Heart left ventricle (tissue), 13 donors: Measurements from ENCODE around the gene LPP.

Experiments used
- POLR2A ChIP-seq, 2 donors: fragments of 450-650 bp; IDR thresholded peaks; one replicate each; pipeline ENCODE4 v1.6.1; 2017; ENCODE audit warnings: antibody characterized with exemption in 2 of 2, mild to moderate bottlenecking in 2 of 2, moderate library complexity in 2 of 2
- TF ChIP-seq, protein P1 (sequence below), 12 donors: fragments of 200-600 bp; sonication (generic) in 4 of 12; IDR thresholded peaks; one replicate each; pipeline versions ENCODE4 v1.5.0 to v1.8.0; 2018 to 2022; ENCODE audit warnings: antibody characterized with exemption in 12 of 12, mild to moderate bottlenecking in 5 of 12
- donor health status: ischemic (EF 13 %, LVEDD 7.1; RV severe dilation, severe dysfunction).
- donor health status: DM: no; HTN: yes; CAD: no.
- donor health status: DM: no; HTN: no; CAD: no.
- donor health status: ischemic (EF 25% LVEDD 6.9; RV normal size, moderate dysfunction).
- donor health status: ischemic (EF 25% LVEDD 5.7; RV mildly dilated, moderate dysfunction).
- donor health status: ischemic (EF 35%, LVEDD 5.7; RV mildly dilated, moderate dysfunction).
- donor health status: nonischemic (EF 11% LVEDD 7.7; RV severe dilation, severe dysfunction).
- donor health status: DM: yes; HTN: yes; CAD: no.
- donor health status: PGD.
- donor health status: ischemic (EF 29% LVEDD 5.4; RV normal size, mild dysfunction).
- donor health status: nonischemic (EF 23%, LVEDD 6.1; RV moderate dilation, normal function).

DNA sequence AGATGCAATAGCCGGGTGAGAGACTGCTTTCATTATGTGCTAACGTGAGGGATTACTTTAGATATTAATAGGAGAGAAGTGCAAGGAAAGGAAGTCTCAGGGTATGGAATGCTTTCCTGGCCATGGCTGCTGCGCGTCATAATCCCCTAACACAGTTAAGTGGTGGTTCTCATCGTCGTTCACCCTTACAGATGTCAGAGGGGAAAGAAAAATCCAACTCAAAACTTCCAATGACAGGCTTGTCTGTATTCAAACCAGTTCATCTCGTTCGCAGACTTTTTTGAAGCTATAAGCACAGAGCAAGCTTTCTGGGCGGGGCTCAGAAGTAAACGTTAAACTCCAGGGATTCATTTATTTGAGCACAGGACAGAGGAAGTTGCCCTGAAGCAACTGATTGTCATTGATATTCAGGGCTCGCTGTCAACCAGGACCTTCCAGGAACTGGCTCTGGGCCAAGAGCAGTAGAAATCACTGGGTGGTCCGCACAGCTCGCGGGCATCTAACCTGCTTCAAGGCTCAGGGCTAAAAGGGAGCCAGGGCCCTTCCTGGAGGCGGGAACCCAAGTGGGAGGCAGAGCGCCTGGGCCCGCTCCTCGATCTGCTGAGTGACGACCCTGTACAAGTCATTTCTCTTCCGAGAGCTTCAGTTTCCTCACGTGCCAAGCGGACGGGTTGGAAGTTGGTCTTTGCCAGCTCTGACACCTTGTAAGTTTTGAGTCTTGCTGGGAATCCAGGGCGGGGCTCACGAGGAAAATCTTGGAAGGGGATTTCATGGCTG, 1.1 kb upstream of the LPP start:
- TF ChIP-seq POLR2A (IDR thresholded peaks at IDR 0.05): no peak
- TF ChIP-seq, protein P1, sequence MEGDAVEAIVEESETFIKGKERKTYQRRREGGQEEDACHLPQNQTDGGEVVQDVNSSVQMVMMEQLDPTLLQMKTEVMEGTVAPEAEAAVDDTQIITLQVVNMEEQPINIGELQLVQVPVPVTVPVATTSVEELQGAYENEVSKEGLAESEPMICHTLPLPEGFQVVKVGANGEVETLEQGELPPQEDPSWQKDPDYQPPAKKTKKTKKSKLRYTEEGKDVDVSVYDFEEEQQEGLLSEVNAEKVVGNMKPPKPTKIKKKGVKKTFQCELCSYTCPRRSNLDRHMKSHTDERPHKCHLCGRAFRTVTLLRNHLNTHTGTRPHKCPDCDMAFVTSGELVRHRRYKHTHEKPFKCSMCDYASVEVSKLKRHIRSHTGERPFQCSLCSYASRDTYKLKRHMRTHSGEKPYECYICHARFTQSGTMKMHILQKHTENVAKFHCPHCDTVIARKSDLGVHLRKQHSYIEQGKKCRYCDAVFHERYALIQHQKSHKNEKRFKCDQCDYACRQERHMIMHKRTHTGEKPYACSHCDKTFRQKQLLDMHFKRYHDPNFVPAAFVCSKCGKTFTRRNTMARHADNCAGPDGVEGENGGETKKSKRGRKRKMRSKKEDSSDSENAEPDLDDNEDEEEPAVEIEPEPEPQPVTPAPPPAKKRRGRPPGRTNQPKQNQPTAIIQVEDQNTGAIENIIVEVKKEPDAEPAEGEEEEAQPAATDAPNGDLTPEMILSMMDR (IDR thresholded peaks at IDR 0.05): no peak
